UCSD-AML1 (cell line): ENCODE data around the gene ITGB4.
"Not testable (repeated sequence)": the region's sequence is repeated elsewhere in the genome, so short reads cannot be mapped to it uniquely, and the experiment has no call there.

ENCODE experiments used
- DNase-seq: peaks from one replicate; lab custom pipeline; 2025; ENCODE audit not compliant: unreplicated experiment; lab: John Stamatoyannopoulos, UW

The ITGB4 gene

GRCh38 chr17:75769536-75769935 is 48.3 kb downstream of the ITGB4 start:
- no peak for DNase-seq

- DNase-seq, result no peak
Observed at GRCh38 chr17:75771334-75772281, 50.3 kb downstream of the ITGB4 start.

GRCh38 chr17:75773121-75773807 is 52.0 kb downstream of the ITGB4 start:
- DNase-seq, result no peak

- DNase-seq, result no peak
Observed at GRCh38 chr17:75773808-75774470, 52.7 kb downstream of the ITGB4 start.

GRCh38 chr17:75774471-75774990 is 53.3 kb downstream of the ITGB4 start:
- DNase-seq, result no peak

- no peak for DNase-seq
Observed at GRCh38 chr17:75774991-75775668, 53.9 kb downstream of the ITGB4 start.

- peak; percentile 44 for DNase-seq
Observed at GRCh38 chr17:75776386-75777295, 55.4 kb downstream of the ITGB4 start.

- no peak for DNase-seq
Observed at GRCh38 chr17:75777296-75777922, 56.1 kb downstream of the ITGB4 start.

GRCh38 chr17:75778066-75778860 is 57.0 kb downstream of the ITGB4 start:
- DNase-seq, result not testable (repeated sequence)

- DNase-seq, result peak; percentile 80
Observed at GRCh38 chr17:75778861-75779249, 57.6 kb downstream of the ITGB4 start.

GRCh38 chr17:75779250-75779986 is 58.2 kb downstream of the ITGB4 start:
- DNase-seq, result peak; percentile 96

- no peak for DNase-seq
Observed at GRCh38 chr17:75779987-75780889, 59.0 kb downstream of the ITGB4 start.

- DNase-seq, result no peak
Observed at GRCh38 chr17:75783069-75783783, 62.0 kb downstream of the ITGB4 start.

- DNase-seq, result no peak
Observed at GRCh38 chr17:75783803-75784472, 62.7 kb downstream of the ITGB4 start.

- DNase-seq, result peak; percentile 98
Observed at GRCh38 chr17:75784473-75785015, 63.3 kb downstream of the ITGB4 start, which contains the start of gene UNK. Gene UNK (plus strand): TSS chr17:75784806. CDS start chr17:75784881, 75 bp downstream.
